HUES64 (cell line): ENCODE measurements around the gene FOXJ3.

Experiments used
- H3K27ac ChIP-seq: 2 replicates; pipeline ENCODE4 v1.7.0; 2013; ENCODE audit warnings: low read depth, low read length, inconsistent platforms
- H3K27me3 ChIP-seq: 2 replicates; pipeline ENCODE4 v1.6.1; 2013; ENCODE audit warnings: mild to moderate bottlenecking, low read length; ENCODE audit not compliant: insufficient read depth
- H3K36me3 ChIP-seq: 2 replicates; pipeline ENCODE4 v1.6.1; 2013; ENCODE audit warnings: mild to moderate bottlenecking, low read length; ENCODE audit not compliant: insufficient read depth
- H3K4me1 ChIP-seq: 2 replicates; pipeline ENCODE4 v1.6.1; 2013; ENCODE audit warnings: mild to moderate bottlenecking, low read length, moderate library complexity; ENCODE audit not compliant: insufficient read depth
- H3K4me3 ChIP-seq: 2 replicates; pipeline ENCODE4 v1.5.1; 2013; ENCODE audit warnings: mild to moderate bottlenecking, low read length, moderate library complexity
- H3K9ac ChIP-seq: 2 replicates; pipeline ENCODE4 v1.6.1; 2013; ENCODE audit warnings: mild to moderate bottlenecking, low read depth, low read length
- H3K9me3 ChIP-seq: 2 replicates; pipeline ENCODE4 v1.6.1; 2013; ENCODE audit warnings: low read depth, low read length; ENCODE audit not compliant: insufficient read depth
- WGBS: fragments of 150-250, 120-280 bp; methylation state at CpG from one replicate; pipeline ENCODE4 v1.1.7; 2013; ENCODE audit warnings: missing lambda C conversion rate; 5-methylcytosine and 5-hydroxymethylcytosine counted together

FOXJ3 gene

GRCh38 chr1:42267904-42268303 is 67.1 kb downstream of the FOXJ3 start:
- Histone ChIP-seq H3K36me3 (peaks cover 30% of the 10 kb centered on the region), H3K27me3 (no peaks in the 10 kb centered on the region), H3K27ac (no peak overlapping the region), H3K9ac (no peak overlapping the region), H3K4me3 (no peak overlapping the region), H3K4me1 (peaks cover 26% of the 10 kb centered on the region), H3K9me3 (no peaks in the 10 kb centered on the region)

GRCh38 chr1:42266253-42267135 is 68.5 kb downstream of the FOXJ3 start:
- Histone ChIP-seq H3K27me3 (no peaks in the 10 kb centered on the region), H3K4me1 (peaks cover 26% of the 10 kb centered on the region), H3K9ac (no peak overlapping the region), H3K27ac (no peak overlapping the region), H3K9me3 (no peaks in the 10 kb centered on the region), H3K4me3 (peak overlapping the region; percentile 4; the same call in 1 of the 2 replicates), H3K36me3 (peaks cover 37% of the 10 kb centered on the region)
- WGBS, result 90% methylated on average over 4 of the region's 4 CpGs

GRCh38 chr1:42264511-42265190 is 70.4 kb downstream of the FOXJ3 start:
- no peak overlapping the region for H3K27ac ChIP-seq
- no peaks in the 10 kb centered on the region for H3K27me3 ChIP-seq
- H3K36me3 ChIP-seq, result peaks cover 41% of the 10 kb centered on the region
- H3K4me1 ChIP-seq, result peaks cover 26% of the 10 kb centered on the region
- no peak overlapping the region for H3K9ac ChIP-seq
- WGBS, result 90% methylated on average over 4 of the region's 4 CpGs
- H3K9me3 ChIP-seq, result no peaks in the 10 kb centered on the region
- H3K4me3 ChIP-seq, result no peak overlapping the region

DNA sequence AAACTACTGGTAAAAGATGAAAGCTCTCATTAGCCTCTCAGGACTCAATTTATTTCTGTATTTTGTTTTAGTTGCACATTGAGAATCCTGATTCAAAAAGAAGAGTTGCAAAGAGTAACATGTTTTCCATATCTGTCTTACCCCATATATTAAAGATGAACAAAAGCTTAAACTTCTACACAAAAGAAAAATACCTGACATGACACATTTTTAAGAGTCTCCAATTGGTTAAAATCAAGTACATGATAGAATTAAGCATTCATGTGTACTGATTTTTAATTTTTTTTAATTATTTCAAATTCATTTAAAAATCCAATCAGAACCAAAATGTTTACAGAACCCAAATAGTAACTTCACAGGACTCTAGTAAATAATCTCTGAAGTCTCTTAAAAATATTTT is 72.0 kb downstream of the FOXJ3 start:
- Histone ChIP-seq H3K9ac (no peak overlapping the region), H3K27me3 (no peaks in the 10 kb centered on the region), H3K4me3 (no peak overlapping the region), H3K36me3 (peaks cover 39% of the 10 kb centered on the region), H3K9me3 (no peaks in the 10 kb centered on the region), H3K27ac (no peak overlapping the region), H3K4me1 (peaks cover 24% of the 10 kb centered on the region)

GRCh38 chr1:42260376-42261070 is 74.5 kb downstream of the FOXJ3 start:
- H3K4me1 ChIP-seq, result peaks cover 4% of the 10 kb centered on the region; the same call in 1 of the 2 replicates
- no peak overlapping the region for H3K4me3 ChIP-seq
- H3K36me3 ChIP-seq, result peaks cover 35% of the 10 kb centered on the region
- no peaks in the 10 kb centered on the region for H3K27me3 ChIP-seq
- 84% methylated on average over 1 of the region's 1 CpG for WGBS
- no peaks in the 10 kb centered on the region for H3K9me3 ChIP-seq
- no peak overlapping the region for H3K9ac ChIP-seq
- no peak overlapping the region for H3K27ac ChIP-seq

GRCh38 chr1:42259739-42260064 is 75.3 kb downstream of the FOXJ3 start:
- Histone ChIP-seq H3K4me3 (no peak overlapping the region), H3K27ac (no peak overlapping the region), H3K4me1 (peaks cover 4% of the 10 kb centered on the region; the same call in 1 of the 2 replicates), H3K9me3 (peaks cover 3% of the 10 kb centered on the region; the same call in 1 of the 2 replicates), H3K9ac (no peak overlapping the region), H3K27me3 (no peaks in the 10 kb centered on the region), H3K36me3 (peaks cover 27% of the 10 kb centered on the region)
- 59% methylated on average over 4 of the region's 4 CpGs for WGBS

- Histone ChIP-seq H3K27ac (no peak overlapping the region), H3K4me3 (no peak overlapping the region), H3K27me3 (no peaks in the 10 kb centered on the region), H3K9me3 (peaks cover 3% of the 10 kb centered on the region; the same call in 1 of the 2 replicates), H3K36me3 (peaks cover 22% of the 10 kb centered on the region), H3K4me1 (peaks cover 4% of the 10 kb centered on the region; the same call in 1 of the 2 replicates), H3K9ac (no peak overlapping the region)
- WGBS, result 84% methylated on average over 3 of the region's 4 CpGs
Measured at GRCh38 chr1:42259059-42259738, 75.8 kb downstream of the FOXJ3 start.

DNA sequence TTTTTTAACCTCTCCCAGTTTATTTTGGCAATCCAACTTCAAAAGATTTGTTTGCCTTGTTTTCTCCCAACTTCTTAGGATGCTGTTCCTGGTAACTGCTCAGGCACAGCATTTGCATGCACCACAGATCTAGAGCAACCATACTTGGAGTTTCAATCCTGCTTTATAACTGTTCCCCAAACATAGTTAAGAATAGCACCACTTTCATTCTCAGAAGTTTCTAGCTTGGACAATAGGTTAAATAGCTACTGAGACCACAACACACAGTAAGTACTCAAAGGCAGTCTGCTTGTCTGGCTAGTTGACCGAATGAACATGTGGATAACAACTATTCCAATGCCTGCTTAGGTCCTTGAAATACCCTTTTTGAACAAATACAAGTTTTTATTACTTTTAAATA is 76.8 kb downstream of the FOXJ3 start:
- Histone ChIP-seq H3K27me3 (no peaks in the 10 kb centered on the region), H3K9ac (no peak overlapping the region), H3K9me3 (peaks cover 3% of the 10 kb centered on the region; the same call in 1 of the 2 replicates), H3K36me3 (peaks cover 12% of the 10 kb centered on the region), H3K4me1 (peaks cover 4% of the 10 kb centered on the region; the same call in 1 of the 2 replicates), H3K4me3 (no peak overlapping the region), H3K27ac (no peak overlapping the region)
- 91% methylated on average over 1 of the region's 1 CpG for WGBS

DNA sequence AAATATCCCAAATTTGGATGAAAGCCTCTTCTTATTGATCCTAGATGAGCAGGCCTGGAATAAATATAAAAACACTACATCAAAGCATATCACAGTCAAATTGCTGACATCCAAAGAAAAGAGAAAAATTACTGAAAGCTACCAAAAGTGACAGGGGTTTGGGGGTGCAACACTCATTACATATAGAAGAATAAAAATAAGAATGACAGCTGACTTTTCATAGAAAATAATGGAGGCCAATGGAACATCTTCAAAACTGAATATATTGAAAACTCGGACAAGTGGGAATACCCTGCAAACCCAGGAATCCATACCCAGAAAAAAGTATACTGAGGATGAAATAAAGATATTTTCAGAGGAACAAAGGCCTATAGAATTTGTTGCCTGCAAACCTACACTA is 84.0 kb downstream of the FOXJ3 start:
- H3K27me3 ChIP-seq, result no peaks in the 10 kb centered on the region

GRCh38 chr1:42250164-42250563 is 84.9 kb downstream of the FOXJ3 start:
- Histone ChIP-seq H3K36me3 (0 out of 2 replicates have a peak, but pooled peaks cover 7% of the 10 kb centered on the region), H3K9me3 (peaks cover 3% of the 10 kb centered on the region; the same call in 1 of the 2 replicates), H3K9ac (no peak overlapping the region), H3K27me3 (no peaks in the 10 kb centered on the region), H3K4me3 (no peak overlapping the region), H3K27ac (no peak overlapping the region), H3K4me1 (peaks cover 7% of the 10 kb centered on the region; the same call in 1 of the 2 replicates)
- WGBS, result 90% methylated on average over 1 of the region's 3 CpGs

More for the DNA sequence above, 84.0 kb downstream of the FOXJ3 start:
- Histone ChIP-seq H3K36me3 (0 out of 2 replicates have a peak, but pooled peaks cover 7% of the 10 kb centered on the region), H3K9ac (no peak overlapping the region), H3K4me1 (peaks cover 3% of the 10 kb centered on the region; the same call in 1 of the 2 replicates), H3K4me3 (no peak overlapping the region), H3K9me3 (peaks cover 3% of the 10 kb centered on the region; the same call in 1 of the 2 replicates), H3K27ac (no peak overlapping the region)
- WGBS, result 100% methylated on average over 1 of the region's 1 CpG
